Fibroblast of skin of abdomen (primary cell): ENCODE results near the gene COL6A1.
"Not testable (repeated sequence)": the region's sequence is repeated elsewhere in the genome, so short reads cannot be mapped to it uniquely, and the experiment has no call there.

Experiments
- DNase-seq: peaks from one replicate; pipeline ENCODE4 v3.0.0-alpha.2; 2013

COL6A1 gene

GRCh38 chr21:45966791-45967394, 14.7 kb upstream of the COL6A1 start:
- no peak for DNase-seq

GRCh38 chr21:45969921-45970673, 11.5 kb upstream of the COL6A1 start:
- DNase-seq = no peak

DNA sequence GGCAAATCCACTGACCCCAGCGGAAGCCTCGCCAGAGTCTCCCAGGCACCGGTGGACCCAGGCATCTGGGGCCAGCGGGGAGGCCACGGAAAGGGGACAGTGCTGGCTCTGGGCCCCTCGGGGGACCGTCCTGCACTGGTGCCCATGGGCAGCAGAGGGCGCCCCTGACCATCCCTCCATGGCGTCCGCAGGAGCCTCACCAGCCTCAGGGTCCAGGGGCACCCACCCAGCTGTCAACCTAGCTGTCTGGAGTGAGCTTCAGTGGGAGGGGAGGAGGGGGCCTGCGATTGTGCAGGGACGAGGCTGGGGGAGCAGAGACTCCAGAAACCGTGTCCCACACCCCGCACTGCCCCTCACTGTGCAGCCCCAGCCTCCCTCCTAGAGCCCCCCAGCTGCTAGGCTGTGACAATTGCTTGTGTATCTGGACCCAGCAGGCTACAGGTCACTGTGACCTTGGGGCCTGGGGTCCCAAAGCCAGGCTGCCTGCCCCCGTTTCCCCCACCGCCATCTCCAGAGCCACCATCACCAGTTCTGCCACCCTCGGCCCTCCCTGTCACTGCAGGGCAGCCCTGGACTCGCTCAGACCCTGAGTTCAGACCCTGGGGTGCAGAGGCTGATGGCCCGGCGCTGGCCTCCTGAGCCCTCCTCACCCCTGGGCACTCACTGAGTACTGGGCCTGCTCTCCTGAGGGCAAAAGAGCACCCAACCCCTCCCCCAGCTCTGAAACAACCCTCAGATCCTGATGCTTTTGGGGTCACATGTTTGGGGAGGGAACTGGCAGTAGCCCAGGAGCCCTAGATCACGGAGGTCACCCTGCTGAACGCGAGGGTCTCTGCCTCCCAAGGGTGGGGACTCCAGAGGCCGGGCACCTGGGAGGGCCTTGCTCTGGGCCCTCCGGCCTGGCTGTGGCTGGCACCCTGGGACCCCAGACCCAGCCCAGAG, 10.6 kb upstream of the COL6A1 start:
- peak; percentile 58 for DNase-seq

GRCh38 chr21:45971616-45972352, 9.8 kb upstream of the COL6A1 start:
- DNase-seq = peak; percentile 90

DNA sequence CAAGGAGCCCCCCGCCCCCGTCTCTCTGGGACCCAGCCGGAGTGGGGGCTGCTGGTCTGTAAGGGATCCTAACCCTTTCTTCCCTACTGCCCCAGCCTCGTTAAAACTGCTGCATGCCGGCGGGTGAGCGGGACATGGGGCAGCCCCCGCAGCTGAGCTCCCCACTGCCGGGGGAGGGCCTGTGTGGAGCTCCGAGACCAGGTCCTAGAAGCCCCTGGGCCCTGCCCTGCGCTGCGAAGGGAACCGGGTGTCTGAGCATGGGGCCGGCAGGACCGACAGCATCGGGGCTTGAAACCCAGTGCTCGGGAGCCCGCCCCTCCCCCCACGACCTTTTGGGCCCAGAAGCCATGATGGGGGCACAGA, 9.2 kb upstream of the COL6A1 start:
- DNase-seq = peak; percentile 33

GRCh38 chr21:45972716-45973474, 8.7 kb upstream of the COL6A1 start:
- peak; percentile 97 for DNase-seq

DNA sequence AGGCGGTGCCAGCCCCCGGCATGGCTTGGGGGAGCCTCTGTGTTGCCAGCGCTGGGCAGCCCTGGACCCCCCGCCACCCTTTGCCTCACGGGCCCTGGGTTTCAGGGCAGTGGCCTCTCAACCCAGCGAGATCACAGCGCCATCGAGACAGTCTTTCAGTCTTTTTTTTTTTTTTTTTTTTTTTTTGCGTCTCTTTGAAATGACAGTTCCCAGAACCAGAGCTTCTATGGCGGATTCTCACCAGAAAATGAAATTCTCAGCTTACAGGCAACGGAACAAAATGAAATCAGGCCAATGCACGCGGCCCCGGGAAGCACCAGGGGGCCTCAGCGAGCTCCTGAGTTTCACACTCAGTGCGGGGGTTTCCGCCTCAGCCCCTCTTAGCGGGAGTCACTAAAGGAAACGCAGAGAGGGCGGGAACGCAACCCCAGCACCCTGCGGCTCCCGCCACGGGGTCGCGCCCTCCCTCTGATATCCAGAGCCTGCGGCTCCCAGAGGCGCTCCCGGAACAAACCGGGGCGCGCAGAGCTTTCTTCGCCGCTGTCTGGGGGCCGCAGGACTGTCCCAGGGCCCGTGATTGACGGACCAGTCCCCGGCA, 8.0 kb upstream of the COL6A1 start:
- DNase-seq = peak; percentile 93

GRCh38 chr21:45974073-45975019, 7.2 kb upstream of the COL6A1 start:
- DNase-seq = peak; percentile 62

DNA sequence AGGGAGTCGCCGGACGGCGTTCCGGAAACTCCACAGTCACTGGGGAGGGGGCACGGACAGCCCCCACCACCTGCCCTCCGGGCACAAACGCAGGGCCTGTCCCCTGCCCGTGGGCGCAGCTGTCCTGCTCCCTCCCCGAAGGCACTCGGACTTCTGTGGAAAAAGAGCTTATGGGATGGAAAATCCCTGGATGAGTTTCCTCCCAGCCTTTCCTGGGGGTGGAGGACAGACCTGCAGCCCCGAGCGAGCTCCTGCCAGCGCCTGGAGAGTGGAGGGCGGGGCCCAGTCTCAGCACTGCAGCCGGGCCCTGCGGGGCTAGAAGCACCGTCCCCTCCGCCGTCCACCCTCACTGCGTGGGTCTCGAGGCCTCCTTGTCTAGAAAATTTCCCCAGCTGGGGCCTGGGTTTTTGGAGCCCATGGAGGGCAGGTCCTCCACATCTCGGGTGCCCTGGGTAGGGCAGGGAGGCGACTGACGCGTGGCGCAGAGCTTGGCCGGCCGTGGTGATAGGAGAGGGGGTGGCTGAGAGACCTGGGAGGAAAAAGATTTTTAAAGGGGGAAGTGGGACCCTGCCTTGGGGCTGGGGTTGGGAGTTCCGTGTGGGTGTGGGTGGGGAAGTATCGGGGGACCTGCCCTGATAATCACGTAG, 6.4 kb upstream of the COL6A1 start:
- peak; percentile 37 for DNase-seq

GRCh38 chr21:45975667-45976409, 5.7 kb upstream of the COL6A1 start:
- DNase-seq = not testable (repeated sequence)

- no peak for DNase-seq
Observed at GRCh38 chr21:45976701-45977311, 4.8 kb upstream of the COL6A1 start.

DNA sequence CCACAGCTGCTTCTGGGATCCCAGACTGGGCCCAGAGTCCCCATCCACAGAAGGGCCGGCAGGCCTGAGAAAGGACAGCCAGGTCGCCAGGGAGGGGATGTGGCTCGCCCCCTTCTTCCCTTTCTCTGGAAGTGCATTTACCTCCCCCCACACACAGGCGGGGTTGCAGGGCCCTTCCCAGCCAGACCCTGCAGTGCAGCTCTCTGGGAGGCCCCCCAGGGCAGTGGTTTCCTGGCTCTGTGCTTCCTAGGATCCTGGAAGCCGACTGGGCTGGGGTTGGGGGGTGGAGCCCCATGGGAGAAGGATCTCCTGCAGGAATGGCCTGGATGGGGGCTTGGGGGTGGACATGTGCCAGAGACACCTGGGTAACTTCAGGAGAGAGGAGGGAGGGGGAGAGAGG, 4.2 kb upstream of the COL6A1 start:
- DNase-seq = peak; percentile 72

GRCh38 chr21:45979141-45979631, 2.4 kb upstream of the COL6A1 start:
- DNase-seq = no peak

DNA sequence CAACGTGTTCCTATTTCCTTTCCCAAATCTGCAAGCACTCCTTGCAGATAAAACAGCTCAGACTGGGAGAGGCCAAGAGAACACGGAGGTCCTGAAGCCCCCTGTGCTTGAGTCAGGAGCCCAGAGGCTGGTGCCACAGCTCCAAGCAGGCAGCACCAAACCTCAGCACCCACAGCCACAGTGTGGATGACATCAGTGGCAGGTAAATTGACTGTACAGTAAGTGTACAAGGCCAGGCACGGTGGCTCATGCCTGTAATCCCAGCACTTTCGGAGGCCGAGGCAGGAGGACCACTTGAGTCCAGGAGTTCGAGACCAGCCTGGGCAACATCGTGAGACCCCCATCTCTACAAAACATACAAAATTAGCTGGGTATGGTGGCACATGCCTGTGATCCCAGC, 1.9 kb upstream of the COL6A1 start:
- DNase-seq = no peak

DNA sequence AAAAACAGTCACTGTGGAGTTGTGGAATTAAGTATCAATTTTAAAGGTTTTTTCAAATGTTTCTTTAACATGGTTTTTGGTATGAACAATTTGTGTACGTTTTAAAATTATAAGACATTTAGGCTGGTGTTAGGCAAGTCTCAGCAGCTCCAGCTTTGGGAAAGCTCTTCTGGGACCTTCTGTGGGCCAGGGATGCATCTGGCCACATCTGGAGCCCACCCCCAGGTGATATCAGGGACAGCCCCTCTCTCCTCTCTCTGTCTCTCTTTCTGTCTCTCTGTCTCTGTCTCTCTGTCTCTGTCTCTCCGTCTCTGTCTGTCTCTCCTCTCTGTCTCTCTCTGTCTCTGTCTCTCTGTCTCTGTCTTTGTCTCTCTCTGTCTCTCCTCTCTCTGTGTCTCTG, 1.3 kb upstream of the COL6A1 start:
- no peak for DNase-seq

DNA sequence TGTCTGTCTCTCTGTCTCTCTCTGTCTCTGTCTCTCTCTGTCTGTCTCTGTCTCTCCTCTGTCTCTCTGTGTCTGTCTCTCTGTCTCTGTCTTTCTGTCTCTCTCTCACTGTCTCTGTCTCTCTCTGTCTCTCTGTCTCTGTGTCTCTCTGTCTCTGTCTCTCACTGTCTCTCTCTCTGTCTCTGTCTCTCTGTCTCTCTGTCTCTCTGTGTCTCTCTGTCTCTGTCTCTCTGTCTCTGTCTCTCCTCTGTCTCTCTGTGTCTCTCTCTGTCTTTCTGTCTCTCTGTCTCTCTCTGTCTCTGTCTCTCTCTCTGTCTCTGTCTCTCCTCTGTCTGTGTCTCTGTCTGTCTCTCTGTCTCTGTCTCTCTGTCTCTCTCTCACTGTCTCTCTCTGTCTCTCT, 873 bp upstream of the COL6A1 start:
- no peak for DNase-seq

DNA sequence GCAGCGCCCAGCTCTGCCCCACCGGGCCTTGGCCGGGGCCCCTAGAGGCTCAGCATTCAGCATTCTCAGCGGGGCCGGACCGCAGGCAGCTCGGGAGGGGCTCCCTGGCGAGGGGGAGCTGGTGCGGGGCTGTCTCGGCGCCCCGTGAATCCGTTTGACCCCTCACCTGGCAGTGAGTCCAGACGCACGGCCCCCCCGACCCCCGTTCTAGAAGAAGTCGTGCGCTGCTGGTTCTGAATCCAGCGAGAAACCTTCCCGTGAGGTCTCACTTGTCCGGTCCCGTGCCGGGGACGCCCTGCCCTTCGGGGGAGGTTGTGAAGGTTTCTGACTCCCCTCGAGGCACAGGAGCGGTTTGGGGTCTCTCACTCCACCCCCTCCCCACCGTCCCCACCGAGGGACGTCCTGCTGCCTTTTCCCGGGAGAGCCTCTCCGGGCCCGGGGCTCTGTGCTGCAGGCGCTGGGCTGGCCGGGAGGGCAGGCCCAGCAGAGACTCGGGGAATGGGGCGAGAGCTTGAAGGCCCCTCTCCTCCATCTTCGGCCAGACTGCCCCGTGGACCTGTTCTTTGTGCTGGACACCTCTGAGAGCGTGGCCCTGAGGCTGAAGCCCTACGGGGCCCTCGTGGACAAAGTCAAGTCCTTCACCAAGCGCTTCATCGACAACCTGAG, 655 bp downstream of the COL6A1 start:
- DNase-seq = no peak
